IPS-15b (cell line): ENCODE results near the gene CLP1.
"Not testable (repeated sequence)": the region's sequence is repeated elsewhere in the genome, so short reads cannot be mapped to it uniquely, and the experiment has no call there.

Experiments used
- H3K27me3 ChIP-seq: one replicate; pipeline ENCODE4 v1.6.1; 2013; ENCODE audit warnings: low read length; ENCODE audit not compliant: control insufficient read depth, insufficient read depth
- H3K36me3 ChIP-seq: one replicate; pipeline ENCODE4 v1.6.1; 2013; ENCODE audit warnings: low read length; ENCODE audit not compliant: control insufficient read depth, insufficient read depth
- H3K4me1 ChIP-seq: one replicate; pipeline ENCODE4 v1.6.1; 2013; ENCODE audit warnings: mild to moderate bottlenecking, low read length; ENCODE audit not compliant: control insufficient read depth, insufficient read depth
- H3K4me3 ChIP-seq: one replicate; pipeline ENCODE4 v1.5.1; 2013; ENCODE audit warnings: low read depth, low read length
- H3K9ac ChIP-seq: one replicate; pipeline ENCODE4 v1.6.1; 2013; ENCODE audit warnings: low read depth, mild to moderate bottlenecking, low read length
- H3K9me3 ChIP-seq: one replicate; pipeline ENCODE4 v1.6.1; 2013; ENCODE audit warnings: mild to moderate bottlenecking, low read length; ENCODE audit not compliant: control insufficient read depth, insufficient read depth

Gene CLP1

DNA sequence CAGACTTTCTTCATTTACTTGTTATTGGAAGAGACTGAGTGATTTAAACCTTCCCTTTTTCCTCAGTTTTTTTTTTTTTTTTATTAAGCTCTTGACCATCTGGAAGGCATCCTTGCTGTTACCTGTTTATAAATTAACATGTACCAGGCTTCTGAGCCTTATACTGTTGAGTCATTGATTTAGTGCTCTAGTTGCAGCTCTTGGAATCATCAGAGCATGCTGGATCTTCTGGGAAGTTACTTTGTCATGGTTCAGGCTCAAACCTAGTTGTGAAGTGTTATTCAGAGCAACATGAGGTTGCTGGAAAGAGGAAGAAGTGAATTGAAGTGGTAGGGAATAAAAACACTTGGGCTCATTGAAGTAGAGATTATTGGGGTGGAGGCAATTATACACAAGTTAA, 16.7 kb downstream of the CLP1 start:
- no peaks in the 10 kb centered on the region for H3K27me3 ChIP-seq
- H3K4me1 ChIP-seq, result peaks cover under 1% of the 10 kb centered on the region
- peaks cover 4% of the 10 kb centered on the region for H3K36me3 ChIP-seq
- no peaks in the 10 kb centered on the region for H3K9me3 ChIP-seq
- H3K4me3 ChIP-seq, result no peak overlapping the region
- no peak overlapping the region for H3K9ac ChIP-seq

- Histone ChIP-seq H3K27me3 (no peaks in the 10 kb centered on the region), H3K4me1 (no peaks in the 10 kb centered on the region), H3K36me3 (peaks cover 4% of the 10 kb centered on the region), H3K9ac (no peak overlapping the region), H3K9me3 (no peaks in the 10 kb centered on the region), H3K4me3 (no peak overlapping the region)
These were observed 17.8 kb downstream of the CLP1 start for GRCh38 chr11:57675176-57675941.

GRCh38 chr11:57679396-57679795, 21.8 kb downstream of the CLP1 start:
- H3K36me3 ChIP-seq, result peaks cover 12% of the 10 kb centered on the region
- H3K9ac ChIP-seq, result no peak overlapping the region
- no peaks in the 10 kb centered on the region for H3K4me1 ChIP-seq

GRCh38 chr11:57680552-57680874, 23.0 kb downstream of the CLP1 start:
- Histone ChIP-seq H3K36me3 (peaks cover 12% of the 10 kb centered on the region), H3K4me1 (no peaks in the 10 kb centered on the region), H3K9me3 (no peaks in the 10 kb centered on the region), H3K27me3 (no peaks in the 10 kb centered on the region), H3K4me3 (no peak overlapping the region), H3K9ac (no peak overlapping the region)

More at GRCh38 chr11:57679396-57679795, 21.8 kb downstream of the CLP1 start:
- no peaks in the 10 kb centered on the region for H3K9me3 ChIP-seq
- no peak overlapping the region for H3K4me3 ChIP-seq
- H3K27me3 ChIP-seq, result no peaks in the 10 kb centered on the region

DNA sequence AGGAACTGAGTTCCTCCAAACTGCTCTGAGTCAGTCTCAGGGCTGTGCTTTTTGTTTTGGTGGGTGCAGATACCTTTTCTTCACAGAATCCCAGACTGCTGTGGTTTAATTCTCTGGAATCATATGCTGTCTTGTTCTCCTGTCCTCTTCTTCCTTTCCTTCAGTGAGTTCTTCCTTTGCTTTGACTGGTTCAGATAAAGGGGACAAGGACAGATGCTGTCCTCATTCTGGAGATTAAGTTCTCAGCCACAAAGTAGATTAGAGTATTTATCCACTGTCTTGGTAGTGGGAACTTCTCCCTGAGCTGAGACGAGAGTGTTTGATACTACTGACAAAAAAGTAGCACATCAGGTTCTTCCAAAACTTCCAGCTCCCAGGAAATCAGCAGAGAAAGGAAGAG, 23.6 kb downstream of the CLP1 start:
- Histone ChIP-seq H3K27me3 (no peaks in the 10 kb centered on the region), H3K36me3 (peaks cover 12% of the 10 kb centered on the region), H3K4me1 (no peaks in the 10 kb centered on the region), H3K9me3 (no peaks in the 10 kb centered on the region), H3K4me3 (no peak overlapping the region), H3K9ac (no peak overlapping the region)

- H3K4me1 ChIP-seq, H3K4me3 ChIP-seq, H3K9me3 ChIP-seq, H3K9ac ChIP-seq, H3K27me3 ChIP-seq: not testable (repeated sequence)
- H3K36me3 ChIP-seq, result peaks cover 33% of the 10 kb centered on the region
These were observed 32.9 kb downstream of the CLP1 start for GRCh38 chr11:57690474-57690873.

DNA sequence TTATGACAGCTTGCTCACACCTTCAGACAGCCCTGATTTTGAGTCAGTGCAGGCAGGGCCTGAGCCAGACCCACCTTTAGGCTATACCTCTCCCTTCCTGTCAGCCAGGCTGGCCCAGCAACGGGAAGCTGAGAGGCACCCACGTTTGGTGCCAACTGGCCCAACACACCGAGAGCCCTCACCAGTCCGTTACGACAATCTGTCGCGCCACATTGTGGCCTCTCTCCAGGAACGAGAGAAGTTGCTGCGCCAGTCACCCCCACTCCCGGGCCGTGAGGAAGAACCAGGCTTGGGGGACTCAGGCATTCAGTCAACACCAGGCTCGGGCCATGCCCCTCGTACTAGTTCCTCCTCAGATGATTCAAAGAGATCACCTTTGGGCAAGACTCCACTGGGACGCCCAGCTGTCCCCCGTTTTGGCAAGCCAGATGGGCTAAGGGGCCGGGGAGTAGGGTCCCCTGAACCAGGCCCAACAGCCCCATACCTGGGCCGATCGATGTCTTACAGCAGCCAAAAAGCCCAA, 41.3 kb downstream of the CLP1 start:
- Histone ChIP-seq H3K9ac (no peak overlapping the region), H3K36me3 (peaks cover 50% of the 10 kb centered on the region), H3K27me3 (no peaks in the 10 kb centered on the region)

GRCh38 chr11:57699813-57700212, 42.3 kb downstream of the CLP1 start:
- Histone ChIP-seq H3K36me3 (peaks cover 47% of the 10 kb centered on the region), H3K9ac (no peak overlapping the region), H3K27me3 (no peaks in the 10 kb centered on the region), H3K9me3 (no peaks in the 10 kb centered on the region), H3K4me1 (no peaks in the 10 kb centered on the region), H3K4me3 (no peak overlapping the region)

More for the DNA sequence above, 41.3 kb downstream of the CLP1 start:
- Histone ChIP-seq H3K4me3 (no peak overlapping the region), H3K4me1 (no peaks in the 10 kb centered on the region), H3K9me3 (no peaks in the 10 kb centered on the region)

- H3K9me3 ChIP-seq, result no peaks in the 10 kb centered on the region
- peaks cover 47% of the 10 kb centered on the region for H3K36me3 ChIP-seq
- H3K4me3 ChIP-seq, result no peak overlapping the region
- no peaks in the 10 kb centered on the region for H3K27me3 ChIP-seq
- no peaks in the 10 kb centered on the region for H3K4me1 ChIP-seq
- H3K9ac ChIP-seq, result no peak overlapping the region
These were observed 42.9 kb downstream of the CLP1 start for GRCh38 chr11:57700425-57700824.

DNA sequence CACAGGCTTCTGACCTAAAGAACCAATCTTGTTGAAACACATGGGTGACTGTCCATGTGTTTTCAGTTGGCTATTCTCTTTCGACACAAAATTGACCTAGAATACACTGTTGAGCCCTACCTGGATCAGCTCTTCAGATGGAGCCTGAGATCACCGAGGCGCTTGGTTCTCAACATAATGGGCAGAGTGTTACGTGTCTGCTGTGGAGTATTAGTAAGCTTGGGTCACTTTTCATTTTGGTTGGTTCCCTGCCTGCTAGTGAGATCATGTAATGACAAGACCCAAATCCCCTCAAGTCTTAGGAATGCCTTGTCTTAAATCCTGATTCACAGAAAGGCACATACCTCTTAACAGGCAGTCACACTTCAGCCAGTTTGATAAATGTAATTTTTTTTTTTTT, 45.8 kb downstream of the CLP1 start:
- peaks cover 28% of the 10 kb centered on the region for H3K36me3 ChIP-seq
- H3K4me3 ChIP-seq, result no peak overlapping the region
- no peaks in the 10 kb centered on the region for H3K27me3 ChIP-seq
- H3K9ac ChIP-seq, result no peak overlapping the region
- no peaks in the 10 kb centered on the region for H3K4me1 ChIP-seq
- no peaks in the 10 kb centered on the region for H3K9me3 ChIP-seq

- Histone ChIP-seq H3K4me3 (no peak overlapping the region), H3K27me3 (no peaks in the 10 kb centered on the region), H3K9ac (no peak overlapping the region), H3K4me1 (no peaks in the 10 kb centered on the region), H3K36me3 (peaks cover 13% of the 10 kb centered on the region), H3K9me3 (no peaks in the 10 kb centered on the region)
These were observed 47.4 kb downstream of the CLP1 start for GRCh38 chr11:57704932-57705331.

DNA sequence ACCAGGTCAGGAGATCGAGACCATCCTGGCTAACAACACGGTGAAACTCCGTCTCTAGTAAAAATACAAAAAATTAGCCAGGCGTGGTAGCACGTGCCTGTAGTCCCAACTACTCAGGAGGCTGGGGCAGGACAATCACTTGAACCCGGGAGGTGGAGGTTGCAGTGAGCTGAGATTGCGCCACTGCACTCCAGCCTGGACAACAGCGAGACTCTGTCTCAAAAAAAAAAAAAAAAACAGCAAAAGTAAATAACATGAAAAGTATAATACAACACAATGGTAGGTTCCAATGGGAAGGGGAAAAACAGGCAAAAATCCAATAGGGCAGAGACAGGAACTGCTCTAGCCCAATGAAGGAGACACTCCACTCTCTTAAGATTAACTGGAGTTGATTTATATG, 47.9 kb downstream of the CLP1 start:
- peaks cover 11% of the 10 kb centered on the region for H3K36me3 ChIP-seq

More for the DNA sequence above, 47.9 kb downstream of the CLP1 start:
- H3K27me3 ChIP-seq, H3K4me1 ChIP-seq, H3K9me3 ChIP-seq, H3K4me3 ChIP-seq, H3K9ac ChIP-seq: not testable (repeated sequence)
